DMS 273 (cell line): Measurements from ENCODE around the gene CBFA2T2.
A peak's percentile ranks its signal among the peaks of the same experiment; 100 is the strongest.
"Not testable (repeated sequence)": the region's sequence is repeated elsewhere in the genome, so short reads cannot be mapped to it uniquely, and the experiment has no call there.

Experiments used
- DNase-seq: peaks from one replicate; lab custom pipeline; 2025; ENCODE audit not compliant: unreplicated experiment; lab: John Stamatoyannopoulos, UW

Gene CBFA2T2

GRCh38 chr20:33570743-33571142 is 80.8 kb downstream of the CBFA2T2 start:
- no peak for DNase-seq

GRCh38 chr20:33573268-33573667 is 83.4 kb downstream of the CBFA2T2 start:
- DNase-seq = not testable (repeated sequence)

GRCh38 chr20:33575282-33575681 is 85.4 kb downstream of the CBFA2T2 start:
- peak; percentile 37 for DNase-seq

GRCh38 chr20:33576432-33577125 is 86.7 kb downstream of the CBFA2T2 start:
- DNase-seq = peak; percentile 93

- DNase-seq = no peak
Observed at GRCh38 chr20:33578510-33578909, 88.6 kb downstream of the CBFA2T2 start.

GRCh38 chr20:33583143-33583542 is 93.2 kb downstream of the CBFA2T2 start:
- DNase-seq = no peak

- DNase-seq = no peak
Observed at GRCh38 chr20:33584976-33585375, 95.1 kb downstream of the CBFA2T2 start.

GRCh38 chr20:33585413-33585812 is 95.5 kb downstream of the CBFA2T2 start:
- no peak for DNase-seq

- DNase-seq = no peak
Observed at GRCh38 chr20:33589059-33589458, 99.2 kb downstream of the CBFA2T2 start.

- DNase-seq = not testable (repeated sequence)
Observed at GRCh38 chr20:33591901-33592300, 102.0 kb downstream of the CBFA2T2 start.

GRCh38 chr20:33594743-33595142 is 104.8 kb downstream of the CBFA2T2 start:
- no peak for DNase-seq

GRCh38 chr20:33600414-33600813 is 110.5 kb downstream of the CBFA2T2 start:
- no peak for DNase-seq

- DNase-seq = no peak
Observed at GRCh38 chr20:33600981-33601380, 111.1 kb downstream of the CBFA2T2 start.

- DNase-seq = no peak
Observed at GRCh38 chr20:33601861-33602260, 112.0 kb downstream of the CBFA2T2 start.

GRCh38 chr20:33602826-33603590 is 113.1 kb downstream of the CBFA2T2 start:
- no peak for DNase-seq

- peak; percentile 70 for DNase-seq
Observed at GRCh38 chr20:33604084-33604990, 114.4 kb downstream of the CBFA2T2 start.

- no peak for DNase-seq
Observed at GRCh38 chr20:33604991-33605370, 115.1 kb downstream of the CBFA2T2 start.

- no peak for DNase-seq
Observed at GRCh38 chr20:33606118-33606771, 116.3 kb downstream of the CBFA2T2 start.

GRCh38 chr20:33609504-33609903 is 119.6 kb downstream of the CBFA2T2 start:
- DNase-seq = no peak

GRCh38 chr20:33611106-33611505 is 121.2 kb downstream of the CBFA2T2 start:
- no peak for DNase-seq

- no peak for DNase-seq
Observed at GRCh38 chr20:33612001-33612400, 122.1 kb downstream of the CBFA2T2 start.
